BJ (cell line): ENCODE data around the gene TRIM38. TPM values are rescaled to one million over a fixed set of nuclear protein-coding genes. Genes with fewer than 3 reads are reported as not detected.
A peak's percentile ranks its signal among the peaks of the same experiment; 100 is the strongest.

ENCODE experiments used
- CTCF ChIA-PET: fragments of 350-600 bp; formaldehyde crosslinking; extraction: SDS; loops from one replicate; lab custom pipeline; 2021; ENCODE audit warnings: antibody characterized with exemption, inconsistent platforms; lab: Yijun Ruan, JAX
- POLR2A ChIA-PET: fragments of 300-600 bp; sonication (Branson Sonifier 250); formaldehyde crosslinking; extraction: SDS; loops from one replicate; lab custom pipeline; 2021; ENCODE audit warnings: antibody characterized with exemption; lab: Charles Lee
- DNase-seq: peaks from one replicate; pipeline ENCODE4 v3.0.0-alpha.2; 2011; ENCODE audit warnings: low read depth
- H3K27me3 ChIP-seq: 2 replicates; pipeline ENCODE4 v1.6.0; 2011; ENCODE audit warnings: low read length; ENCODE audit not compliant: control insufficient read depth, insufficient read depth
- H3K36me3 ChIP-seq: 2 replicates; pipeline ENCODE4 v1.5.1; 2011; ENCODE audit warnings: low read length; ENCODE audit not compliant: control insufficient read depth, insufficient read depth
- H3K4me3 ChIP-seq: 2 replicates; pipeline ENCODE4 v1.5.1; 2011; ENCODE audit warnings: low read depth, mild to moderate bottlenecking, control low read depth, low read length
- polyA plus RNA-seq: library from polyadenylated mRNA; depleted of rRNA; stranded (reverse); fragments of >200 nt; gene quantifications from 2 replicates; pipeline ENCODE4 v1.2.3, GENCODE V29; 2011
- TF ChIP-seq, protein P1 (sequence below): IDR thresholded peaks from 2 replicates; pipeline ENCODE4 v1.5.1; 2011; ENCODE audit warnings: low read depth, mild to moderate bottlenecking, control low read depth, inconsistent platforms, low read length, moderate library complexity; ENCODE audit not compliant: insufficient read depth

The TRIM38 gene
- polyA plus RNA-seq, 1 experiment: 4.7 TPM

DNA sequence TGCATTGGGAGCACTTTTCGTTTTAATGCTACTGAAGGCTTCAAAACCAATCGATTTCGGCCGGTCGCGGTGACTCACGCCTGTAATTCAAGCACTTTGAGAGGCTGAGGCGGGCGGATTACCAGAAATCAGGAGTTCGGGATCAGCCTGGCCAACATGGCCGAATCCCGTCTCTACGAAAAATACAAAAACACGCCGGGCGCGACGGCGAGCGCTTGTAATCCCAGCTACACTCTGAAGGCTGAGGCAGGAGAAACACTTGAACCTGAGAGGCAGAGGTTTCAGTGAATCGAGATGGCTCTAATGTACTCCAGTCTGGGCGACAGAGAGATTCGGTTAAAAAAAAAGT lies 58.4 kb downstream of the TRIM38 start:
- H3K4me3 ChIP-seq: peak overlapping the region; percentile 51
- no peaks in the 10 kb centered on the region for H3K27me3 ChIP-seq
- ChIA-PET CTCF (interaction anchor here (2.0 to 3.8 kb wide), 2 partner anchors 10 to 28 kb away, joined by 8 to 22 read pairs; a partner anchor contains a TSS), POLR2A (interaction anchor here (0.5 to 2.9 kb wide), 5 partner anchors 11 to 104 kb away, joined by 3 to 40 read pairs (median 4); a partner anchor contains a TSS)
- no peak for DNase-seq
- no peaks in the 10 kb centered on the region for H3K36me3 ChIP-seq
- TF ChIP-seq, protein P1, sequence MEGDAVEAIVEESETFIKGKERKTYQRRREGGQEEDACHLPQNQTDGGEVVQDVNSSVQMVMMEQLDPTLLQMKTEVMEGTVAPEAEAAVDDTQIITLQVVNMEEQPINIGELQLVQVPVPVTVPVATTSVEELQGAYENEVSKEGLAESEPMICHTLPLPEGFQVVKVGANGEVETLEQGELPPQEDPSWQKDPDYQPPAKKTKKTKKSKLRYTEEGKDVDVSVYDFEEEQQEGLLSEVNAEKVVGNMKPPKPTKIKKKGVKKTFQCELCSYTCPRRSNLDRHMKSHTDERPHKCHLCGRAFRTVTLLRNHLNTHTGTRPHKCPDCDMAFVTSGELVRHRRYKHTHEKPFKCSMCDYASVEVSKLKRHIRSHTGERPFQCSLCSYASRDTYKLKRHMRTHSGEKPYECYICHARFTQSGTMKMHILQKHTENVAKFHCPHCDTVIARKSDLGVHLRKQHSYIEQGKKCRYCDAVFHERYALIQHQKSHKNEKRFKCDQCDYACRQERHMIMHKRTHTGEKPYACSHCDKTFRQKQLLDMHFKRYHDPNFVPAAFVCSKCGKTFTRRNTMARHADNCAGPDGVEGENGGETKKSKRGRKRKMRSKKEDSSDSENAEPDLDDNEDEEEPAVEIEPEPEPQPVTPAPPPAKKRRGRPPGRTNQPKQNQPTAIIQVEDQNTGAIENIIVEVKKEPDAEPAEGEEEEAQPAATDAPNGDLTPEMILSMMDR: no peak

DNA sequence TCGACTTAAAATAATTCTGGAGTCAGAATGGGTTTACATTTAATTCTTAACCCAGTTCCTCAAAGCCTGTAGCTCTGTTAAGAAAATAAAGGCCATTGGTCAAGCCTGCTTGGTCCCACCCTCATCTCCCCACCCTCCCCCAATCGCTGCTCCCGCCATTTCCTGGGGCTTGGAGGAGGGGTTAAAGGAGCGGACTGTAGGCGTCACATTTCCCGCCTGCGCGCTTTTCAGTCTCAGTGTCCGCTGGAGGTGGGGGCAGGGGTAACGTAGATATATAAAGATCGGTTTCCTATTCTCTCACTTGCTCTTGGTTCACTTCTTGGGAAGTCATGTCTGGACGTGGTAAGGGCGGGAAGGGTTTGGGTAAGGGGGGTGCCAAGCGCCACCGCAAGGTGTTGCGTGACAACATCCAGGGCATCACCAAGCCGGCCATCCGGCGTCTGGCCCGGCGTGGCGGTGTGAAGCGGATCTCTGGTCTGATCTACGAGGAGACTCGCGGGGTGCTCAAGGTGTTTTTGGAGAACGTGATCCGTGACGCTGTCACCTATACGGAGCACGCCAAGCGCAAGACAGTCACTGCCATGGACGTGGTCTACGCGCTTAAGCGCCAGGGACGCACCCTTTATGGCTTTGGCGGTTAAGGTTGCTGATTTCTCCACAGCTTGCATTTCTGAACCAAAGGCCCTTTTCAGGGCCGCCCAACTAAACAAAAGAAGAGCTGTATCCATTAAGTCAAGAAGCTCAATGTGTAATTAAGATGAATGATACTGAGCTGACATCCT lies 58.9 kb downstream of the TRIM38 start:
- TF ChIP-seq, protein P1: no peak
- peak overlapping the region; percentile 51 for H3K4me3 ChIP-seq
- no peaks in the 10 kb centered on the region for H3K36me3 ChIP-seq
- ChIA-PET POLR2A (interaction anchor here (0.5 to 2.9 kb wide), 8 partner anchors 11 to 1503 kb away, joined by 3 to 40 read pairs (median 4); a partner anchor contains a TSS), CTCF (interaction anchor here (0.5 to 3.8 kb wide), 5 partner anchors 9 to 185 kb away, joined by 3 to 22 read pairs (median 4); a partner anchor contains a TSS)
- DNase-seq: peak; percentile 70
- no peaks in the 10 kb centered on the region for H3K27me3 ChIP-seq

DNA sequence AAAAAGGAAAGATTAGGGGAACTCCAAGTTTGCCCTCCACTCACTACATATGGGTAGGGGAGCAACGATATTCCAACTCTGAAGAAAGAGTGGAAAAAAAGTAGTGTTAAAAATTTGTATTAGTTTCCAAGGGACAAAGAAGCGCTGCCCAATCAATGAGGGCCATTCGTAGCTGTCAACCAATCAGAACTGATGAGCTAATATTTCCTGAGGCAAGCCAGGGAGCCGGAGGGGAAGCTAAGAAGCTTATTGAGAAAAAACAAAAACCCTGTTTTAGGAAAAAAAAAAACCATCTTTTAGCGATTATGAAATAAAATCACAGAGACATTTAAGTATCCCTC lies 59.5 kb downstream of the TRIM38 start:
- H3K36me3 ChIP-seq: no peaks in the 10 kb centered on the region
- CTCF ChIA-PET: interaction anchor here (0.6 to 3.8 kb wide), 4 partner anchors 9 to 30 kb away, joined by 3 to 22 read pairs (median 6); a partner anchor contains a TSS
- POLR2A ChIA-PET: interaction anchor here (0.6 to 2.9 kb wide), 7 partner anchors 10 to 1504 kb away, joined by 3 to 40 read pairs (median 4); a partner anchor contains a TSS
- peak overlapping the region; percentile 51 for H3K4me3 ChIP-seq
- DNase-seq: peak; percentile 59
- TF ChIP-seq, protein P1: no peak
- H3K27me3 ChIP-seq: no peaks in the 10 kb centered on the region

GRCh38 chr6:26022737-26023136 lies 60.1 kb downstream of the TRIM38 start:
- CTCF ChIA-PET: interaction anchor here (0.8 to 3.8 kb wide), 3 partner anchors 8 to 30 kb away, joined by 3 to 22 read pairs (median 8); a partner anchor contains a TSS
- Histone ChIP-seq H3K27me3 (no peaks in the 10 kb centered on the region), H3K36me3 (no peaks in the 10 kb centered on the region), H3K4me3 (no peak overlapping the region)
- POLR2A ChIA-PET: interaction anchor here (0.6 to 2.9 kb wide), 5 partner anchors 9 to 193 kb away, joined by 3 to 40 read pairs (median 4); a partner anchor contains a TSS
- no peak for DNase-seq
- TF ChIP-seq, protein P1: no peak

DNA sequence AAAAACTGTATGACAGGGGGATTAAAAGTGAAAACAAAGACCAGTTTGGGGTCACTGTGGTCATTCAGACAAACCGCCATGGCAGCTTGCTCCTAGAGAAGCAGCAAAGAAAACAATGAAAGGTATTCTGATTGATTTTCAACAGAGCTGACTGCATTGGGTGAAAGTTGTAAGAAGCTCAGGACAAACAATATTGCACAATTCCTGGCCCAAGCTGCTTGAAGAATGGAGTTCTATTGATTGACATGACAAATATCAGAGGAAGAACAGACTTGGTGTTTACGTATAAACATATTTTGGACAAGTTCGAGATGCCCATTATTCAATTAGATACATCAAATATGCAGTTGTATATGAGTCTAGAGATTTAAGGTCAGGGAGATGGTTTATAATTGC lies 62.0 kb downstream of the TRIM38 start:
- DNase-seq: no peak
- ChIA-PET CTCF (interaction anchor here (0.6 to 2.5 kb wide), 4 partner anchors 12 to 41 kb away, joined by 3 to 13 read pairs (median 8); a partner anchor contains a TSS), POLR2A (interaction anchor here (2.6 kb wide), 1 partner anchor 19 kb away, joined by 21 read pairs; a partner anchor contains a TSS)
- TF ChIP-seq, protein P1: no peak
- H3K4me3 ChIP-seq: no peak overlapping the region
- no peaks in the 10 kb centered on the region for H3K36me3 ChIP-seq
- no peaks in the 10 kb centered on the region for H3K27me3 ChIP-seq
